GM12801 (cell line): Measurements from ENCODE around the gene PLXNA1.

Source experiments
- TF ChIP-seq, protein P1 (sequence below): IDR thresholded peaks from one replicate; pipeline ENCODE4 v1.5.1; 2011; ENCODE audit warnings: control low read depth; ENCODE audit not compliant: insufficient read length; ENCODE audit errors: extremely low read depth

PLXNA1 gene

GRCh38 chr3:126964950-126965349 is 18.0 kb upstream of the PLXNA1 start:
- TF ChIP-seq, protein P1, sequence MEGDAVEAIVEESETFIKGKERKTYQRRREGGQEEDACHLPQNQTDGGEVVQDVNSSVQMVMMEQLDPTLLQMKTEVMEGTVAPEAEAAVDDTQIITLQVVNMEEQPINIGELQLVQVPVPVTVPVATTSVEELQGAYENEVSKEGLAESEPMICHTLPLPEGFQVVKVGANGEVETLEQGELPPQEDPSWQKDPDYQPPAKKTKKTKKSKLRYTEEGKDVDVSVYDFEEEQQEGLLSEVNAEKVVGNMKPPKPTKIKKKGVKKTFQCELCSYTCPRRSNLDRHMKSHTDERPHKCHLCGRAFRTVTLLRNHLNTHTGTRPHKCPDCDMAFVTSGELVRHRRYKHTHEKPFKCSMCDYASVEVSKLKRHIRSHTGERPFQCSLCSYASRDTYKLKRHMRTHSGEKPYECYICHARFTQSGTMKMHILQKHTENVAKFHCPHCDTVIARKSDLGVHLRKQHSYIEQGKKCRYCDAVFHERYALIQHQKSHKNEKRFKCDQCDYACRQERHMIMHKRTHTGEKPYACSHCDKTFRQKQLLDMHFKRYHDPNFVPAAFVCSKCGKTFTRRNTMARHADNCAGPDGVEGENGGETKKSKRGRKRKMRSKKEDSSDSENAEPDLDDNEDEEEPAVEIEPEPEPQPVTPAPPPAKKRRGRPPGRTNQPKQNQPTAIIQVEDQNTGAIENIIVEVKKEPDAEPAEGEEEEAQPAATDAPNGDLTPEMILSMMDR, result no peak

- TF ChIP-seq, protein P1, result no peak
Measured at GRCh38 chr3:126965526-126966080, 17.3 kb upstream of the PLXNA1 start.

DNA sequence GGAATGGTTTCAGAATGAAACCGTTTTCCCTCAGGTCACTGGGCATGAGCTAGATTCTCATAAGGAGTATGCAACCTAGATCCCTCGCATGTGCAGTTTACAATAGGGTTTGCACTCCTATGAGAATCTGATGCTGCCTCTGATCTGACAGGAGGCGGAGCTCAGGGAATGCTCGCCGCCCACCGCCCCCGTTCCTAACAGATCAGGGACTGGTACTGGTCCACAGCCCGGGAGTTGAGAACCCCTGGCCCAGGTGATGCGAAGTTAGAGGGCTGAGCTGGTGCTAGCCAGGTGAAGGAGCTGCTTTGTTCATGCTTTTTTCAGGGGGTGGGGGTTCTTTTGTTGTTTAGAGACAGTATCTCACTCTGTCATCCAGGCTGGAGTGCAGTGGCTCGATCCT is 15.5 kb upstream of the PLXNA1 start:
- TF ChIP-seq, protein P1, result no peak

GRCh38 chr3:126968391-126969390 is 14.2 kb upstream of the PLXNA1 start:
- TF ChIP-seq, protein P1, result no peak

GRCh38 chr3:126969586-126969985 is 13.3 kb upstream of the PLXNA1 start:
- TF ChIP-seq, protein P1, result no peak

DNA sequence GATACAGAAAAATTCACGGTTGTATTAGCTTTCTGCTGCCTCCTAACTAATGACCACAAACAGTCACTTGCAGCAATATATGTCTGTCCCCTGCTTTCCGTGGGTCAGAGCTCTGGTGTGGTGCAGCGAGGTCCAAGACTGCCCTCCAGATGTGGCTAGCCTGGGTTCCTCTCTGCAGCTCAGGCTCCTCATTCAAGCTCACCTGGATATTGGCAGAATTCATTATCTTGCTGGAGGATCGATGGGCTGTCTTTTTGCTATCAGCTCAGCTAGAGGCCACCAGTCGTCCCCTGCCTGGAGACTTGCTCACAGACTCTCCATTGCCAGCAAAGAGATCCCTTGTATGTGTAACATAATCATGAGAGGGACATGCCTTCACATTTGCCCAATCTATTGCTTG is 12.8 kb upstream of the PLXNA1 start:
- TF ChIP-seq, protein P1, result no peak

DNA sequence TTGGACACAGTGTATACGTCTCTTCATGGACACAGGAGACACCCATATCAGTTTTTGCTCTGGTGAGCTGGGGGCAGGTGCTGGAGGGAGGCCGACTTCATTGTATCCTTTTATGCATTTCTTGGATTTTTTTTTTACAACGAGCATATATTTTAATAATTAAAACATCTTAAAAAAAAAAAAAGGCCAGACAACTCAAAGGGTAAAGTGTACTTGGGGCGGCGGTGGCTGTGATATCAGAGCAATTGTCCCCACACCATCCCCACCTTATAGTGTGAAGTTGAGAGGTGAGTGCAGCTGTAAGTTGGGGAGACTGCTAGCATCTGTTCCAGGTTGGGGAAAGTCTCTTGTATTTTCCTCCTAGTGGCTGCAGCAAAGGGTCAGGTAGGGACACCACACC is 12.0 kb upstream of the PLXNA1 start:
- TF ChIP-seq, protein P1, result no peak
